Spleen (tissue), 11 donors: ENCODE results near the gene OGFOD3. TPM values are rescaled to one million over a fixed set of nuclear protein-coding genes. Genes with fewer than 3 reads are reported as not detected.

Experiments
- DNase-seq: peaks from one replicate; pipeline ENCODE4 v3.0.0-alpha.2; 2020
- H3K27ac ChIP-seq, 8 donors: fragments of 200-600 bp; sonication (generic) in 7 of 8; 1 replicate in 4 of 8; 2 replicates in 4 of 8; pipeline versions ENCODE4 v1.5.0 to v1.8.0; 2016 to 2021; ENCODE audit warnings: inconsistent platforms in 4 of 8, mild to moderate bottlenecking in 4 of 8, moderate library complexity in 1 of 8
- H3K27me3 ChIP-seq, 7 donors: fragments of 200-600 bp; sonication (generic) in 6 of 7; replicated peaks in 1 of 7; 1 replicate in 4 of 7; 2 replicates in 3 of 7; pipeline versions ENCODE4 v1.5.0 to v1.8.0; 2016 to 2021; ENCODE audit warnings: inconsistent platforms in 3 of 7, mild to moderate bottlenecking in 1 of 7
- H3K36me3 ChIP-seq, 6 donors: fragments of 200-600 bp; sonication (generic) in 5 of 6; 1 replicate in 4 of 6; 2 replicates in 2 of 6; pipeline versions ENCODE4 v1.5.0 to v1.8.0; 2016 to 2021; ENCODE audit warnings: inconsistent platforms in 2 of 6
- H3K4me1 ChIP-seq, 6 donors: fragments of 200-600 bp; sonication (generic) in 5 of 6; 1 replicate in 3 of 6; 2 replicates in 3 of 6; pipeline versions ENCODE4 v1.5.0 to v1.8.0; 2016 to 2021; ENCODE audit warnings: inconsistent platforms in 3 of 6
- H3K4me3 ChIP-seq, 8 donors: fragments of 200-600 bp; sonication (generic) in 7 of 8; 1 replicate in 4 of 8; 2 replicates in 4 of 8; pipeline versions ENCODE4 v1.5.0 to v1.8.0; 2016 to 2021; ENCODE audit warnings: inconsistent platforms in 4 of 8, mild to moderate bottlenecking in 4 of 8, moderate library complexity in 2 of 8
- H3K9me3 ChIP-seq, 8 donors: fragments of 200-600 bp; sonication (generic) in 7 of 8; 1 replicate in 4 of 8; 2 replicates in 4 of 8; pipeline versions ENCODE4 v1.5.0 to v1.8.0; 2016 to 2021; ENCODE audit warnings: inconsistent platforms in 4 of 8
- POLR2A ChIP-seq, 3 donors: fragments of 450-650 bp; IDR thresholded peaks; one replicate each; pipeline ENCODE4 v1.5.1; 2017; ENCODE audit warnings: antibody characterized with exemption in 3 of 3, mild to moderate bottlenecking in 1 of 3
- POLR2AphosphoS5 ChIP-seq, 3 donors: sonication (generic); formaldehyde crosslinking; IDR thresholded peaks; one replicate each; pipeline ENCODE4 v1.5.1; 2017; ENCODE audit warnings: antibody characterized with exemption in 3 of 3
- WGBS, 5 donors: extraction: QIAGEN DNeasy Blood & Tissue Kit in 3 of 5; methylation state at CpG; one replicate each; pipeline versions ENCODE4 v1.1.5 to v1.1.7; 2013 to 2018; 5-methylcytosine and 5-hydroxymethylcytosine counted together
- intact Hi-C: fragments of 100-400 bp; cut with DNase I; formaldehyde crosslinking; loops from one replicate; pipeline ENCODE4 v1.15.0; 2023; ENCODE audit warnings: low total_unique reads
- polyA plus RNA-seq, 3 donors: library from polyadenylated mRNA; stranded (reverse); fragments of 200-250 nt; gene quantifications; one replicate each; pipeline ENCODE4 v1.2.1, GENCODE V29; 2013
- small RNA-seq, 4 donors: library from RNA; depleted of rRNA; stranded (forward); fragments of <200 nt; gene quantifications; one replicate each; pipeline ENCODE3, GENCODE V24; 2016
- total RNA-seq, 7 donors: library from RNA; depleted of rRNA in 3 of 7; stranded (reverse); fragments of >200 nt in 3 of 7; fragmentation: NEBNext Ultra II Directional in 4 of 7; extraction: Animal tissue kit (Norgen Biotek cat#: 25700) in 4 of 7; gene quantifications; one replicate each; pipeline versions ENCODE4 v1.1.0 to v1.2.1, GENCODE V29; 2016 to 2021
- TF ChIP-seq, protein P1 (sequence below), 11 experiments: fragments of 200-600 bp in 7 of 11; fragments of 450-650 bp in 4 of 11; sonication (generic) in 4 of 11; IDR thresholded peaks in 8 of 11; conservative IDR thresholded peaks in 3 of 11; 1 replicate in 7 of 11; 2 replicates in 4 of 11; pipeline versions ENCODE4 v1.4.0 to v1.8.0; 2016 to 2021; ENCODE audit warnings: antibody characterized with exemption in 11 of 11, inconsistent platforms in 4 of 11, mild to moderate bottlenecking in 1 of 11
- donor health status: healthy with polysubstance abuse.
- donor health status: DM: no; HTN: no; CAD: no; lungs with moderate emphysema.
- donor health status: DM: no; HTN: no; CAD: no.
- donor health status: Bipolar disorder and iron deficiency.
- donor health status: healthy.
- donor health status: DM: no; HTN: no; CAD: no.
- donor health status: DM: yes; HTN: yes; CAD: no.

The OGFOD3 gene
- total and polyA plus RNA-seq, 10 donors = 10.3 to 28.1 (median 21.8) TPM

DNA sequence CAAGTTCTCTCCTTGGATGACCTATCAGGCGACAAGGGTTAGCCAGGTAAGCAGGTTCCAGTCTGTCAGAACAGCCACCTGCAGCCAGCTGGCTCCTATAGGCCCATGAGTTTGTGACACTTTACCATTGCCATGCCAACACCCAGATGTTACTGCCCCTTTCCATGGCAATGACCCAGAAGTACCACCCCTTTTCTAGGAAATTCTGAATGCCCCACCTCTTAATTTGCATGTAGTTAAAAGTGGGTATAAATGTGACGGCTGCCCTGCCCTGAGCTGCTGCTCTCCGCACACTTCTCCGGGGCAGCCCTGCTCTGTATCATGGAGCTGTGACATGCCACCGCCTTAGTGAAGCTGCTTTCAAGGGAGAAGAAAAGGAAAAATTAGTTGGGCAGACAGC, 74.8 kb downstream of the OGFOD3 start:
- H3K4me1 ChIP-seq = peaks cover 0 to 15% (median 8%) of the 10 kb centered on the region in 6 donors
- intact Hi-C loops = no loop called here
- H3K36me3 ChIP-seq = no peaks in the 10 kb centered on the region
- DNase-seq = no peak
- 87 to 97% (median 90%) methylated on average over 5 of the region's 5 CpGs for WGBS, 5 donors
- H3K27me3 ChIP-seq = peaks cover 0 to 25% (median 0%) of the 10 kb centered on the region in 7 donors
- no peak overlapping the region for H3K4me3 ChIP-seq
- TF ChIP-seq POLR2AphosphoS5 (IDR thresholded peaks at IDR 0.05) = no peak
- TF ChIP-seq, protein P1, sequence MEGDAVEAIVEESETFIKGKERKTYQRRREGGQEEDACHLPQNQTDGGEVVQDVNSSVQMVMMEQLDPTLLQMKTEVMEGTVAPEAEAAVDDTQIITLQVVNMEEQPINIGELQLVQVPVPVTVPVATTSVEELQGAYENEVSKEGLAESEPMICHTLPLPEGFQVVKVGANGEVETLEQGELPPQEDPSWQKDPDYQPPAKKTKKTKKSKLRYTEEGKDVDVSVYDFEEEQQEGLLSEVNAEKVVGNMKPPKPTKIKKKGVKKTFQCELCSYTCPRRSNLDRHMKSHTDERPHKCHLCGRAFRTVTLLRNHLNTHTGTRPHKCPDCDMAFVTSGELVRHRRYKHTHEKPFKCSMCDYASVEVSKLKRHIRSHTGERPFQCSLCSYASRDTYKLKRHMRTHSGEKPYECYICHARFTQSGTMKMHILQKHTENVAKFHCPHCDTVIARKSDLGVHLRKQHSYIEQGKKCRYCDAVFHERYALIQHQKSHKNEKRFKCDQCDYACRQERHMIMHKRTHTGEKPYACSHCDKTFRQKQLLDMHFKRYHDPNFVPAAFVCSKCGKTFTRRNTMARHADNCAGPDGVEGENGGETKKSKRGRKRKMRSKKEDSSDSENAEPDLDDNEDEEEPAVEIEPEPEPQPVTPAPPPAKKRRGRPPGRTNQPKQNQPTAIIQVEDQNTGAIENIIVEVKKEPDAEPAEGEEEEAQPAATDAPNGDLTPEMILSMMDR (IDR thresholded peaks at IDR 0.05 in 8 of 11, conservative IDR thresholded peaks at IDR 0.05 in 3 of 11) = no peak
- TF ChIP-seq POLR2A (IDR thresholded peaks at IDR 0.05) = no peak
- peaks cover 0 to 6% (median 0%) of the 10 kb centered on the region in 8 donors for H3K9me3 ChIP-seq
- no peak overlapping the region for H3K27ac ChIP-seq

DNA sequence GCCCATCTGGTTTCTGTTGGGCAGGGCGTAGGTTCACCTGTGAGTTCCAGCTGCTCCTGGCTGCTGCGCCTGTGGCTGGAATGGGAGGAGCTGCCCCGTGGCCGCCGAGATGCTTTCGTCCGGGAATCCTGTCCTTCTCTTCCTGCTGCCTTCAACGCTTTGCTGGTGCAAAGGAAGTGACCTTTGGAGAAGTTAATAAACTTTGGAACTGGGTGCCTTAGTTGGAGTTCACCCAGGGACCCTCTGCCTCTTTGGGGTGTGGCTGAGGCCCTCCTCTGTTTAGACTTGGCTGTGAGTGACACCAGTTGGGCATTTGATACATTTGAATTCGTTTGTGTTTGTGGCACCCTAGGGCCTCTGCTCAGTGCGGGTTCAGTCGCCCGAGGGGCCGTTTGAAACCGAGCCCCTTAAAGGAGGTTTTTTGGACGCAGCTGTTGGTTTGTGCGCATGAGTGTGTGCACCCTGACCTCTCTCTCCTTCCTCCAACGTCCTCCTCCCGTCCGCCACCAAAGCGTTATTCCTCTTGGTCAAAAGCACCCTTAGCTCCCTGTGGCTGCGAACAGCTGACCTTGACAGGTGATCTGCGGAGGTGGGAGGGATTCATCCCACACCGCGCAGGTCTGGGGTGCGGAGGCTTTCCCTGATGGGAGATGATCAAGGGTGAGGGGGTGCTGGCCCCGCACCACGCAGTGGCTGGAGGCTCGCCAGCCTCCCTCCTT, 75.9 kb downstream of the OGFOD3 start:
- Histone ChIP-seq H3K4me1 (peaks cover 0 to 15% (median 8%) of the 10 kb centered on the region in 6 donors), H3K9me3 (peaks cover 0 to 6% (median 0%) of the 10 kb centered on the region in 8 donors), H3K36me3 (no peaks in the 10 kb centered on the region), H3K4me3 (no peak overlapping the region), H3K27me3 (peaks cover 0 to 15% (median 0%) of the 10 kb centered on the region in 7 donors), H3K27ac (no peak overlapping the region)
- no peak for TF ChIP-seq POLR2AphosphoS5 (IDR thresholded peaks at IDR 0.05)
- TF ChIP-seq, protein P1 (IDR thresholded peaks at IDR 0.05 in 8 of 11, conservative IDR thresholded peaks at IDR 0.05 in 3 of 11) = no peak
- TF ChIP-seq POLR2A (IDR thresholded peaks at IDR 0.05) = no peak
- no peak for DNase-seq
- intact Hi-C loops = no loop called here
- WGBS, 5 donors = 77 to 86% (median 78%) methylated on average over 28 of the region's 28 CpGs

DNA sequence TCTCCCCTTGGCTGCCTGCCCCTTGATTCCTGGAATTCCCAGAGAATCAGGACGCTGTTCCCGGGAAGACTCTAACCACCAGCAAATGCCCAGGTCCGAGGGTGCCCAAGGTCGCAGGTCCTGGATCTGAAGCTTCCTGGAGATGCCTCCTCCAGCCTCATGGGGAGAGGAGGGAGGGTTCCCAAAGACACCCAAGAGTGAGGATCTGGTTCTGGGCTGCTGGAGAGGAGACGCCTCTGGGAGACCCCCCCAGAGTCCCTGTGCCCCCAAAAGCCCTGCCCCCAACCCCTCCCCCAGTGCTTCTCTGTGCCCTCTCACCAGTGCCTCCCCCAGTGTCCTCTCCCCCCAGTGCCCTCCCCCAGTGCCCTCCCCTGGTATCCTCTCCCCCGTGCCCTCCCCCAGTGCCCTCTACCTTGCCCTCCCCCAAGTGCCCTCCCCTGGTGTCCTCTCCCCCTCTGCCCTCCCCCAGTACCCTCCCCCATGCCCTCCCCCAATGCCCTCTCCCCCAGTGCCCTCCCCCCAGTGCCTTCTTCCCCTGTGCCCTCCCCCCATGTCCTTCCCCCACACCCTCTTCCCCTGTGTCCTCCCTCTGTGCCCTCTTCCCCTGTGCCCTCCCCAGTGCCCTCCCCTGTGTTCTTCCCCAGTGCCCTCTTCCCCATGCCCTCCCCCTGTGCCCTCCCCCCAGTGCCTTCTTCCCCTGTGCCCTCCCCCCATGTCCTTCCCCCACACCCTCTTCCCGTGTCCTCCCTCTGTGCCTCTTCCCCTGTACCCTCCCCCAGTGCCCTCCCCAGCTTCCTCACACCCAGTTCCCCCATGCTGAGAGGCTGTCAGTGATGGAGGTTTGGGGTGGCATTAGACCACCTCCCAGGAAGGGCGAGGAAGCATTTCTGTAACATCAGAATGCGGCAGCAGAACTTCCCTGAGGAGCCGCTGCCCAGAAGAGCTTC, 78.5 kb downstream of the OGFOD3 start:
- peak overlapping the region in 1 of 8 donors; percentile 37 for H3K4me3 ChIP-seq
- intact Hi-C loops = no loop called here
- TF ChIP-seq POLR2AphosphoS5 (IDR thresholded peaks at IDR 0.05) (no peak), POLR2A (IDR thresholded peaks at IDR 0.05) (no peak)
- TF ChIP-seq, protein P1 (IDR thresholded peaks at IDR 0.05 in 8 of 11, conservative IDR thresholded peaks at IDR 0.05 in 3 of 11) = no peak
- peaks cover 0 to 3% (median 0%) of the 10 kb centered on the region in 7 donors for H3K27me3 ChIP-seq
- H3K9me3 ChIP-seq = peaks cover 0 to 6% (median 0%) of the 10 kb centered on the region in 8 donors
- peak; percentile 68 for DNase-seq
- 52 to 66% (median 62%) methylated on average over 4 to 10 of the region's 10 CpGs for WGBS, 5 donors
- no peaks in the 10 kb centered on the region for H3K36me3 ChIP-seq
- H3K4me1 ChIP-seq = peaks cover 0 to 30% (median 20%) of the 10 kb centered on the region in 6 donors
- no peak overlapping the region for H3K27ac ChIP-seq

Small RNA genes lying within 50 kb of the gene (small RNA-seq; reads per million reads assigned to genes)
- 0 reads per million in 4 donors for gene RF00019

Other genes with a start within 250 kb of the OGFOD3 start
- 10 to 100 TPM; 28.8 to 59.6 (median 43.6) TPM for gene CCDC57, start 205.7 kb downstream of the OGFOD3 start, total RNA-seq
- gene CCDC57, start 205.7 kb downstream of the OGFOD3 start, polyA plus RNA-seq = 100 to 1,000 TPM in 1 of 3 donors, 10 to 100 TPM in 2; 82.4 to 164 (median 83.0) TPM
- gene SLC16A3, start 189.5 kb downstream of the OGFOD3 start, total RNA-seq = 100 to 1,000 TPM in 3 of 7 donors, 10 to 100 TPM in 4; 41.7 to 185 (median 91.6) TPM
- 10 to 100 TPM; 11.1 to 28.2 (median 16.5) TPM for gene SLC16A3, start 189.5 kb downstream of the OGFOD3 start, polyA plus RNA-seq
- 100 to 1,000 TPM in 5 of 7 donors, 10 to 100 TPM in 2; 74.3 to 216 (median 160) TPM for gene CSNK1D, start 144.9 kb downstream of the OGFOD3 start, total RNA-seq
- 100 to 1,000 TPM in 1 of 3 donors, 10 to 100 TPM in 2; 46.5 to 122 (median 67.2) TPM for gene CSNK1D, start 144.9 kb downstream of the OGFOD3 start, polyA plus RNA-seq
- gene CD7, start 101.0 kb downstream of the OGFOD3 start, total RNA-seq = 10 to 100 TPM; 18.9 to 60.1 (median 39.4) TPM
- 10 to 100 TPM; 14.8 to 24.5 (median 16.1) TPM for gene CD7, start 101.0 kb downstream of the OGFOD3 start, polyA plus RNA-seq
- 100 to 1,000 TPM in 1 of 7 donors, 10 to 100 TPM in 6; 55.6 to 141 (median 66.6) TPM for gene SECTM1, start 84.8 kb downstream of the OGFOD3 start, total RNA-seq
- 10 to 100 TPM in 1 of 3 donors, 1 to 10 TPM in 2; 6.0 to 15.2 (median 7.0) TPM for gene SECTM1, start 84.8 kb downstream of the OGFOD3 start, polyA plus RNA-seq
- not detected for gene TEX19, start 59.3 kb downstream of the OGFOD3 start, total RNA-seq
- gene TEX19, start 59.3 kb downstream of the OGFOD3 start, polyA plus RNA-seq = not detected
- 1 to 10 TPM in 1 of 7 donors, under 1 TPM in 4, not detected in 2; 0.26 to 3.1 (median 0.60) TPM for gene UTS2R, start 46.8 kb downstream of the OGFOD3 start, total RNA-seq
- gene UTS2R, start 46.8 kb downstream of the OGFOD3 start, polyA plus RNA-seq = not detected
- gene HEXD, start 239 bp downstream of the OGFOD3 start, total RNA-seq = 10 to 100 TPM; 62.3 to 88.0 (median 73.5) TPM
- gene HEXD, start 239 bp downstream of the OGFOD3 start, polyA plus RNA-seq = 100 to 1,000 TPM in 2 of 3 donors, 10 to 100 TPM in 1; 86.3 to 272 (median 257) TPM
- 100 to 1,000 TPM; 225 to 333 (median 288) TPM for gene CYBC1, start 32.2 kb upstream of the OGFOD3 start, total RNA-seq
- gene CYBC1, start 32.2 kb upstream of the OGFOD3 start, polyA plus RNA-seq = 100 to 1,000 TPM; 105 to 192 (median 132) TPM
- gene NARF, start 40.2 kb upstream of the OGFOD3 start, total RNA-seq = 100 to 1,000 TPM in 3 of 7 donors, 10 to 100 TPM in 4; 59.5 to 127 (median 93.0) TPM
- gene NARF, start 40.2 kb upstream of the OGFOD3 start, polyA plus RNA-seq = 100 to 1,000 TPM in 2 of 3 donors, 10 to 100 TPM in 1; 75.7 to 117 (median 116) TPM
- gene FOXK2, start 101.1 kb upstream of the OGFOD3 start, total RNA-seq = 10 to 100 TPM; 39.9 to 55.1 (median 45.6) TPM
- gene FOXK2, start 101.1 kb upstream of the OGFOD3 start, polyA plus RNA-seq = 10 to 100 TPM; 10.4 to 16.7 (median 12.4) TPM
- gene WDR45B, start 229.9 kb upstream of the OGFOD3 start, total RNA-seq = 10 to 100 TPM; 62.6 to 80.2 (median 67.0) TPM
- gene WDR45B, start 229.9 kb upstream of the OGFOD3 start, polyA plus RNA-seq = 10 to 100 TPM; 30.9 to 52.7 (median 34.9) TPM